Measurements from ENCODE around the gene EML1. TPM values are rescaled to one million over a fixed set of nuclear protein-coding genes. Genes with fewer than 3 reads are reported as not detected.

Gene EML1
- total and polyA plus RNA-seq, 2 donors from 2014 or later, result 7.9 to 35.9 TPM

- TF ChIP-seq, protein P1, sequence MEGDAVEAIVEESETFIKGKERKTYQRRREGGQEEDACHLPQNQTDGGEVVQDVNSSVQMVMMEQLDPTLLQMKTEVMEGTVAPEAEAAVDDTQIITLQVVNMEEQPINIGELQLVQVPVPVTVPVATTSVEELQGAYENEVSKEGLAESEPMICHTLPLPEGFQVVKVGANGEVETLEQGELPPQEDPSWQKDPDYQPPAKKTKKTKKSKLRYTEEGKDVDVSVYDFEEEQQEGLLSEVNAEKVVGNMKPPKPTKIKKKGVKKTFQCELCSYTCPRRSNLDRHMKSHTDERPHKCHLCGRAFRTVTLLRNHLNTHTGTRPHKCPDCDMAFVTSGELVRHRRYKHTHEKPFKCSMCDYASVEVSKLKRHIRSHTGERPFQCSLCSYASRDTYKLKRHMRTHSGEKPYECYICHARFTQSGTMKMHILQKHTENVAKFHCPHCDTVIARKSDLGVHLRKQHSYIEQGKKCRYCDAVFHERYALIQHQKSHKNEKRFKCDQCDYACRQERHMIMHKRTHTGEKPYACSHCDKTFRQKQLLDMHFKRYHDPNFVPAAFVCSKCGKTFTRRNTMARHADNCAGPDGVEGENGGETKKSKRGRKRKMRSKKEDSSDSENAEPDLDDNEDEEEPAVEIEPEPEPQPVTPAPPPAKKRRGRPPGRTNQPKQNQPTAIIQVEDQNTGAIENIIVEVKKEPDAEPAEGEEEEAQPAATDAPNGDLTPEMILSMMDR (IDR thresholded peaks at IDR 0.05; ENCODE audit: borderline replicate concordance, extremely low read depth, insufficient read depth), result no peak
- Histone ChIP-seq H3K9me3 (ENCODE audit: control insufficient read depth in 2 of 3, insufficient read depth in 1 of 3, low read length in 3 of 3) (no peaks in the 10 kb centered on the region), H3K9ac (ENCODE audit: low read length in 3 of 3) (no peak overlapping the region), H3K4me1 (ENCODE audit: control insufficient read depth in 2 of 3, insufficient read depth in 2 of 3, low read depth in 1 of 3, low read length in 3 of 3) (peaks cover 4 to 41% (median 5%) of the 10 kb centered on the region in 3 donors), H3K36me3 (ENCODE audit: control insufficient read depth in 2 of 3, insufficient read depth in 3 of 3, low read length in 3 of 3) (no peaks in the 10 kb centered on the region), H3K27me3 (ENCODE audit: control insufficient read depth, insufficient read depth, low read length) (no peaks in the 10 kb centered on the region), H3K27ac (ENCODE audit: low read depth in 2 of 2, low read length in 2 of 2) (no peak overlapping the region), H3K4me3 (ENCODE audit: low read length in 3 of 3) (no peak overlapping the region)
- intact Hi-C loops (cut with DNase I), result no loop called here
- no peak for FAIRE-seq
- DNase-seq, result peak in 2 of 5 donors; percentile 34 to 57
These were observed 38.2 kb upstream of the EML1 start for GRCh38 chr14:99755068-99755405.

GRCh38 chr14:99755629-99756603, 37.3 kb upstream of the EML1 start:
- no peak overlapping the region for H3K27ac ChIP-seq (ENCODE audit: low read depth in 2 of 2, low read length in 2 of 2)
- H3K9ac ChIP-seq (ENCODE audit: low read length in 3 of 3), result no peak overlapping the region
- no peaks in the 10 kb centered on the region for H3K9me3 ChIP-seq (ENCODE audit: control insufficient read depth in 2 of 3, insufficient read depth in 1 of 3, low read length in 3 of 3)
- peaks cover 3 to 41% (median 4%) of the 10 kb centered on the region in 3 donors for H3K4me1 ChIP-seq (ENCODE audit: control insufficient read depth in 2 of 3, insufficient read depth in 2 of 3, low read depth in 1 of 3, low read length in 3 of 3)
- TF ChIP-seq, protein P1 (IDR thresholded peaks at IDR 0.05; ENCODE audit: borderline replicate concordance, extremely low read depth, insufficient read depth), result no peak
- intact Hi-C loops (cut with DNase I), result no loop called here
- FAIRE-seq, result no peak
- peak in 3 of 5 donors; percentile 48 to 97 (median 73) for DNase-seq
- H3K36me3 ChIP-seq (ENCODE audit: control insufficient read depth in 2 of 3, insufficient read depth in 3 of 3, low read length in 3 of 3), result no peaks in the 10 kb centered on the region
- H3K27me3 ChIP-seq (ENCODE audit: control insufficient read depth, insufficient read depth, low read length), result no peaks in the 10 kb centered on the region
- H3K4me3 ChIP-seq (ENCODE audit: low read length in 3 of 3), result no peak overlapping the region

GRCh38 chr14:99756796-99757195, 36.4 kb upstream of the EML1 start:
- no peak overlapping the region for H3K4me3 ChIP-seq (ENCODE audit: low read length in 3 of 3)
- FAIRE-seq (no peak), DNase-seq (peak in 2 of 5 donors; percentile 37 to 66)
- intact Hi-C loops (cut with DNase I), result no loop called here
- TF ChIP-seq, protein P1 (IDR thresholded peaks at IDR 0.05; ENCODE audit: borderline replicate concordance, extremely low read depth, insufficient read depth), result no peak
- H3K27ac ChIP-seq (ENCODE audit: low read depth in 2 of 2, low read length in 2 of 2), result no peak overlapping the region
- H3K4me1 ChIP-seq (ENCODE audit: control insufficient read depth in 2 of 3, insufficient read depth in 2 of 3, low read depth in 1 of 3, low read length in 3 of 3), result peaks cover 3 to 35% (median 4%) of the 10 kb centered on the region in 3 donors
- H3K9ac ChIP-seq (ENCODE audit: low read length in 3 of 3), result no peak overlapping the region
- no peaks in the 10 kb centered on the region for H3K36me3 ChIP-seq (ENCODE audit: control insufficient read depth in 2 of 3, insufficient read depth in 3 of 3, low read length in 3 of 3)
- no peaks in the 10 kb centered on the region for H3K27me3 ChIP-seq (ENCODE audit: control insufficient read depth, insufficient read depth, low read length)
- no peaks in the 10 kb centered on the region for H3K9me3 ChIP-seq (ENCODE audit: control insufficient read depth in 2 of 3, insufficient read depth in 1 of 3, low read length in 3 of 3)
